GM10266 (cell line): Measurements from ENCODE around the gene TNFAIP1.
A peak's percentile ranks its signal among the peaks of the same experiment; 100 is the strongest.
"Not testable (repeated sequence)": the region's sequence is repeated elsewhere in the genome, so short reads cannot be mapped to it uniquely, and the experiment has no call there.

Experiments
- DNase-seq: peaks from one replicate; pipeline ENCODE4 v3.0.0; 2012; ENCODE audit errors: extremely low spot score
- CTCF ChIP-seq: IDR thresholded peaks from 2 replicates; pipeline ENCODE4 v1.5.1; 2012; ENCODE audit warnings: mild to moderate bottlenecking, low read depth; ENCODE audit not compliant: control insufficient read depth, insufficient read depth; ENCODE audit errors: missing control alignments

Gene TNFAIP1

GRCh38 chr17:28335201-28335958 lies at the start of gene TNFAIP1, which contains the start of gene IFT20:
Gene TNFAIP1 (plus strand): TSS chr17:28335761. CDS start chr17:28339522, 3,761 bp downstream.
Gene IFT20 (minus strand): TSS chr17:28335472. CDS start chr17:28331985, 3,487 bp downstream.
- DNase-seq: peak; percentile 96
- no peak for TF ChIP-seq CTCF

- no peak for DNase-seq
- no peak for TF ChIP-seq CTCF
These were observed 49.6 kb upstream of the TNFAIP1 start for GRCh38 chr17:28285965-28286364.

- TF ChIP-seq CTCF: no peak
- DNase-seq: no peak
These were observed 44.9 kb upstream of the TNFAIP1 start for GRCh38 chr17:28290703-28291102.

GRCh38 chr17:28291780-28292330 lies 43.7 kb upstream of the TNFAIP1 start:
- TF ChIP-seq CTCF: no peak
- no peak for DNase-seq

- DNase-seq: not testable (repeated sequence)
These were observed 42.7 kb upstream of the TNFAIP1 start for GRCh38 chr17:28292878-28293277.

GRCh38 chr17:28293994-28294393 lies 41.6 kb upstream of the TNFAIP1 start:
- no peak for TF ChIP-seq CTCF
- DNase-seq: no peak

- no peak for DNase-seq
- TF ChIP-seq CTCF: no peak
These were observed 39.6 kb upstream of the TNFAIP1 start for GRCh38 chr17:28295677-28296578.
